T1000 (cell line): Measurements from ENCODE around the gene SAMD13.

ENCODE experiments used
- DNase-seq: peaks from one replicate; lab custom pipeline; 2025; ENCODE audit warnings: mixed read lengths; lab: John Stamatoyannopoulos, UW

SAMD13 gene

DNA sequence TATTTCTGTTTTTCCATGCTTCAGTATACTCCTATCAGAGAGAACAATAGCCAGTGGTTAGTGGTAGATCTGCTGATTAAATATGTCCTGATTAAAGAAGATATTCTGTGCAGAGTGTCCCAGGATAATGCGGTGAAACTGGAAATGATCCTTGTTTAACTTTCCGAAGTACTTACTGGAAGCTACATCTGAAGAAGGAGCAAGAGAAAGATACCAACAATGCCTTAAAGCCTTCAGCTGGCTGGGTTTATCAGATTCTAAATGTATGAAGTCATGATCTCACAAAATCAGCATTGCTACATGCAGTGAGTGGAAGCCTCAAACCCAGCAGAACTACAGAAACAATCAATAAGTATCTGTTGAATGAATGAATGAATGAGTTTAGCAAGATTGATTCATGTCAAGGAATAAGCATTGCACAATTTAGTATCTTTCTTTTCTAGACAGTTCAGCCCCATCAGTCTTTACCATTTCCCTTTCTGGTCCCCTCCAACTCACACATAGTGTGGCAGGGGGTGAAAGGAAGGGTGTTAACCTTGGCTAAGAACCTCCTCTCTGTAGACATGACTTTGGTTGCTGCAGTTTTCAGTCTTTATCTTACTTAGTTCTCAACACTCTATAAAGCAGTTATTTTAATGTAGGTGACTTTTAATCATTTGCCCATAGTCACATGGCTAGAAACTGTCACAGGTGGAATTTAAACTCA is 72.1 kb downstream of the SAMD13 start:
- no peak for DNase-seq

DNA sequence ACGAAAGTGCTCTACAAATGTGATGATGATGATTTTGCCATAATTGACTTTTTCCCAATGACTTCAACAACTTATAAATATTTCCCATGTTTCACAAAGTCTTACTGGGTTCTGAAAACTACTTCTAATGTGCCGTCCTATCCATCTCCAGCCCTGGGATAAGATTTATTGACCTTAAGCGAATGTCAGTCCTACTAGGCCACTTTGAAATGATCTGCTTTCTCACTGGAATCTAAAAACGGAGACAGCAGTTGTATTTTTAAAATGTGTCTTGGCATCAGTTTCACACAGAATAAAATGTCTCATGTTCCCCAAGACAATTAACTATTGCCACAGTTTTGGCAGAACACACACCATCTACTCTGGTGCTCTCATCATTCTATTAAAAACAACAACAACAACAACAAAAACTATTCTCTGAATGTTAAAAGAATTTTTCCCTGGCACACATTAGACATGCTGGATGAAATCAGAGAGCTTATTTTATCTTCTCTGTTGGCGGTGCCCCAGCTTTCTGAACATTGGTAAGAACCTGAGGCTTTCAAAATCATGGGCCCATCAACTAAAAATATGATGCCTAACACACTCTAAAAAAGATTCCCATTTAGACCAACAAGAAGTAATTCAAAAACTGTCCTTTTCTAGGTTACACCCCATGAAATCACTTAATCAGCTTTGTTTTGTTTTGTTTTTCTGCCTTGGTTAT is 73.6 kb downstream of the SAMD13 start:
- no peak for DNase-seq

DNA sequence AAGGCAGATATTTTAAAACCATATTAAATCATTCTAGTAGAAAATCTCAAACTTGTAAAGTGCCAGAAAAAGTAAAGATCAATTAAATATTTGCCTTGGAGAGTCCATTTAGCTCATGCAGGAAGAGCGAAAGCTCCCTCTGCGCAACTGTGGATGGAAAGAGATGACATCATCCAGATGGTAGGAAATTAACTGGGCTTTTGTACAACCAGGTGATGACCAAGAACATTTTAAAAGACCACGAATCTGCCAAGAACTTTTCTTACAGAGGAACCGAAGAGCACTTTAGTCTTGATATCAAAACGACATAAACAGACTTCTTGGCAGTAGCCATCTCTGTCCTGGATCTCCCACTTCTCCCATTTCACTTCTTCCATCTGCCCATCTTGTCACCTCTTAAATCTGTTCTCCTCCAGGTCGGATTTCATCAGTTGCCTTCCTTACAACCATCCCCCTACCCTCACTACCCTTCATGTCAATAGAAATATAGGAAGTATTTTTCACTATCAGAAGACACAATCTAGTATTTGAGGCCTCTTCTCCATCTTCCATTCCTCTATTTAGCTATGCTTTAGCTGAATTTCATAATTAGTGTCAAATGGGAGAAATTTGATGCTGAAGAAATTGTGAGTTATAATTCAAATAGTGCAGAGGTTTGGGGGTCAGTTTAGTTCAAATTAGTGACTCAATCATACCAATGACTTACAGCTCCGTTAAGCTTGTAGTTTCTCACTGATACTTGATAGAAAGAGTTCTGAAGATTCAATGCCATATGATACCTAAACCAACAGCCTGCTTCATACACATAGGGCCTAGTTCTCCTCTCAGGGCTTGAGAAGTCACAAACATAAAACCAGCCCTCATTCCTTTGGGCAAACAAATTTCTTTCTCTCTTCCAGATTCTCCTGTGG is 74.7 kb downstream of the SAMD13 start:
- no peak for DNase-seq

DNA sequence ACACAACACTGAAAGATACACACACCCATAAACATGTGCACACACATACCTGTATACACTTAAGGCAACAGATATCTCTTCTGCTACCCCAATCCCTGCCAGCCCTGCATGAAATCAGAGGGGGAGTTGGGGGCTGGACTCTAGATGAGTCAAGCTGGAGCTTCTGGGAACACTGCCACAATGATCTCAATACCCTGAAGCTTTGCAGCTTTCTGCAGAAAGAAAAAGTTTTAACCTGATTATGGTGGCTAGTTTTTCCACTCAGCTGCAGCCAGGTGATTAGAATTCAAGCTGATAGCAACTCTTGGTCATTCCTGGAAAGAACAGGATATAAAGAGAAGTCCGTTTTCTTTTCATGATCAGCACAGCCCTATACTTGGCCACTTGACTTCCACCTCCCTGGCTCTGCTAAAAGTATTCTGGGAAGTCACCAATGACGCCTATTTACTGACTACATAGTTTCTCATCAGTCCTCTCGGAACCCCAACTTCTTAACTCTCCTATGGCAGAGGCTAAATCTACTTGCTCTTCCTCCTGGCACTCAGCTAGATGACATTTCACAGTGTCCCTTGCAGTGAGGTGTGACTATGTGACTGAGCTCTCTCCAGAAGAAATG is 76.1 kb downstream of the SAMD13 start:
- peak; percentile 35 for DNase-seq

DNA sequence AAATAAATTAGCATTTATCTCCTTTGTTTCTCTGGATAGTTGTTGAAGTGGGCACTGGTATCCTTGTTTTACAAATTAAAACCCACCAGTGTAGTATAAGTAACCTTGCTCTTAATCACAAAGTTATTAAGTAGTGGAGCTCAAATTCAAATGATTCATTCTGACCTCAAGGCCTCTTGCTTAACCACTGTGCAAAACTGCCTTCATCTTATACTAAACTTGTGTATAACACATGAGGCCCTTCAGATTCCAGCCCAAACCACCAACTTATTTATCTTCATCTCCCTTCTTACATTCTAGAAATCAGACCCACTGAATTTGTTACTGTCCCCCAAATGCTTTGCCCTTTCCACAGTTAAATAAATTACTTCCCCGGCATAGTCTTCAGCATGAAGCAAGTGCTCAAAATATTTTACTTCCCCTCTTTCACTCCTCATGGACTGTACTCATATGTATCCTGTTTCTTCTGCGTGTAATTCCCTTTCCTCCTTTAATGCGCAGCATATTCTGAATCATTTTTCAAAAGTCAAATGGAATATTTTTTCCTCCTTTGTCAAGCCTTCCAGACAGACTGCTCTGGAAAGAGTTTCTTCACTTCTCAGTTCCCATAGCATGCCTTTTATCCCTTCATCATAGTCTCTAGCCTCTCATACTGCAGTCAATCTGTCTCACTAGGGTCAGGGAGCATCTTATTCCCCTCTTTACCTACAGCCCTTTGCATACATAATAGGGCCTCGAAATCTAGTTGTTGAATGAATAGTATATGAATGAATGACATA is 77.8 kb downstream of the SAMD13 start:
- no peak for DNase-seq

DNA sequence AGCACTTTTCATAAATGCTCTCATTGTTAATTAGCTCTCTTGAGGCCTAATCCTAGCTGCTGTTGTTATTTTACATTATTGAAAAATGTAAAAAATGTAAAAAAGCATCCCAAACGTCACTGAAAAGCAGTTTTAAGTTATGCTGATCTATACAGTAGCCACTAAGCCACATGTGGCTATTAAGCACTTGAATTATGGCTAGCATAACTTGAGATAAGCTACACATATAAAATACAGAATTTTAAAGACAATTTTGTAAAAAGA is 78.3 kb downstream of the SAMD13 start:
- DNase-seq, result no peak

DNA sequence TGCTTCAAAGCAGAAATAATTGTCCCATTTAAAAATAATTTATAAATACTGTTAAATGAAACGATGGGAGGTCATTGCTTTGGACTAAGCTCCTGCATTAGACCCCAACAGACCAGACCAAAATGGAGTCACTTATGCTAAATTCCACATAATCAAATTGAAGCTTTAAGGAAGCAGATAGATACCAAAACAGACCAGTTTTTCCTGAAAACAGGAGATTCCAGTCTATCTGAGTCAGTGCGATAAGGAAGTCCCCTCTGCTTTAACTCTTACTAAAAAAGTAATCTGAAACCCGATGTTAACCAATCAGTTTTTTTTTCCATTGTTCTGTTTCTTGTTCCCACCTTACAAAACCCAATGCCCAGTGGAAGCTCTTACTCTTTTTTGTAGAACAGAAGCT is 80.6 kb downstream of the SAMD13 start:
- DNase-seq, result no peak

DNA sequence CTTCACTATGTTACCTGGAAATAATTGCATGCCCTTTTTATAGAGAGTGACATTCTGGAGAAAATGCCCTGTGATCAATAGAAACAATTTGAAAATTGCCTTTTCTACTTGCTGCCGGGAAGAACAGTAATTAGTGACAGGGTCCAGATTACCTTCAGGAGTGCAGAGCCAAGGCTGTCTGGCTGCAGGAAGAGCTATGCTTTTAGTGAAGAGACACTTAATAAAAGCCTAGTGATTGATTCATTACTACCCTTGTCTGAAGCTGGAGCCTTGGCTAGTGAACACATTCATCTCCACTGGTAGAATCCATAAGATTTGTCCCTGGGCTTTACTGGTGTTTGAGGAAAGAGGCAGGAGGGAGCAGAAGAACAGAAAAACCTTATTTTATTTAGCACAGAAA is 83.8 kb downstream of the SAMD13 start:
- no peak for DNase-seq

DNA sequence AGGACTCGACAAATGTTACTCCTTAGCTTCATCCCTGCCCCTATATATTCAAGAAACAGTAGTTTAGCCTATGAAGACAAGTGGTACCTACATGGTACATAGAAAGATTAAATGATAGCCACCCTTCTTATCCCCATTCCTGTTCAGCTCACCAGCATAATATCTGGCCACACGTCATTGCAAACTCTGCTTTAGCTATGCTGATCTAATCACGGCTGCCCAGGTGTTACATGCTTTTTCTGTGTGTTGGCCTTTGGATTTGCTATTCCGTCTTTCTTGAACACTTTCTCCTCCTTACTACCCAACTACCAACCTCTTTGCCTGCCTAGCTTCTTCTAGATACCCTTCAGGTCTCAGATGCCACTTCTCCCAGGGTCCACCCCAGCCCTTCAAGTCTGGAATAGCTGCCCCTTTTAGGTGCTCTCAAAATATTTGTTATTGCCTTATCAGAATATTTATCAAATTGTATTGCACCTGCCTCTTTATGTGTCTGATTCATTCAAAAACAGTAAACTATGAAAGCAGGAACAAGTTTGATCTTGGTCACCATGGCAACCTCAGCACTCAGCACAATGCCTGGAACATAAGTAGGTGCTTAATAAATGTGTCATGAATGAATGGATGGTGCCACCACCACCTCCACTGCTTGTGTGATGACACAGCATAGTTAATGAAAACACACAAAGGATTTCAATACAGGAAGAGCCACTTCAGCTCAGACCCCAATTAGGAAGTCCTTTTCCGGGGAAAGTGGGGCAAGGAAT is 85.4 kb downstream of the SAMD13 start:
- DNase-seq, result no peak

DNA sequence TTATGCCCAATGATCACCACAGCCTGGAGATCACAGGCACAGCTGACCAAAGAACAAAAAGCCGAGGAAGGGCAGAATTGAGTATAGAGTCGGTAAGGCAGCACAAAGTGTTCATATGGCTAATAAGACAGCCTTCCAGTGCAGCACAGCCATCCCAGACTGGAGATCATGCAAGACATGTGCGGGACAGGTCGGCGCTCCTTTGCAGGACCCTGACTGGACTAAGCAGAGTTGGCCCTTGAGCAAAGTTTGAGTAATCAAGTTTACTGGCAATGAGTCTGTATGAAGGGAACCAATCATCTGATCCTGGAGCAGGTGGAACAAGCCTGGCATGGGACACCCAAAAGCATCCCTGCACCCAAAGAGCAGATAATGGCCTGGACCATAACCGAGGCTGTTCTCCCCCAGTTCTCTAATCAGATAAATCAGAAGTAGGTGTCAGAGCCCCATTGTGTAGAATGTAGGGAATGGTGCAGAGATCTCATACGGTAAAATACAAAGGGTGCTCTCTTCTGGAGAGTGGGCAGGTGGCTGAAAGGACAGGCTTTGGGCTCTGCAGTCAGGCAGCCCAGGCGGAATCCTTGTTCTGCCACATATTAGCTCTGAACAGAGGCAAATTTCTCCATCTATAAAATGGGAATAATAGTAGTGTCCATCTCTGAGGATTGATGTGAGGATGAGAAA is 86.1 kb downstream of the SAMD13 start:
- DNase-seq, result no peak

DNA sequence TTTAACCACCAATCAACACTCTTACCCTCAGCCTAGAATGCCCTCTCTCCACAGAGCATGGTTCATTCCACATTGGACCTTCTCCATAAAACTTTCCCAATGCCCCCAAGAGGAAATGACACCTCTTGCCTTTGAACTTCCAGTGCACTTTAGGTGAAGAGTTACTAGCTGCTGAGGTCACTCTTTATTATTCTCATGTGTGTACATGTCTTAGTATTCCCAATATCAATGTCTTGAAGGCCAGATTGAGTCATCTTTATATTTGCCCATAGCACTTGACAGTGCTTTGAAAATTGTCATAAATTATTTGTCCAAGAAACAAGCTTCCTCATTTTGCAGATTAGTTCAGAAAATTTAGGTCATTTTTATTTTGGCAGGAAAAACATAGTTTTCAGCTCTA is 88.7 kb downstream of the SAMD13 start:
- no peak for DNase-seq

DNA sequence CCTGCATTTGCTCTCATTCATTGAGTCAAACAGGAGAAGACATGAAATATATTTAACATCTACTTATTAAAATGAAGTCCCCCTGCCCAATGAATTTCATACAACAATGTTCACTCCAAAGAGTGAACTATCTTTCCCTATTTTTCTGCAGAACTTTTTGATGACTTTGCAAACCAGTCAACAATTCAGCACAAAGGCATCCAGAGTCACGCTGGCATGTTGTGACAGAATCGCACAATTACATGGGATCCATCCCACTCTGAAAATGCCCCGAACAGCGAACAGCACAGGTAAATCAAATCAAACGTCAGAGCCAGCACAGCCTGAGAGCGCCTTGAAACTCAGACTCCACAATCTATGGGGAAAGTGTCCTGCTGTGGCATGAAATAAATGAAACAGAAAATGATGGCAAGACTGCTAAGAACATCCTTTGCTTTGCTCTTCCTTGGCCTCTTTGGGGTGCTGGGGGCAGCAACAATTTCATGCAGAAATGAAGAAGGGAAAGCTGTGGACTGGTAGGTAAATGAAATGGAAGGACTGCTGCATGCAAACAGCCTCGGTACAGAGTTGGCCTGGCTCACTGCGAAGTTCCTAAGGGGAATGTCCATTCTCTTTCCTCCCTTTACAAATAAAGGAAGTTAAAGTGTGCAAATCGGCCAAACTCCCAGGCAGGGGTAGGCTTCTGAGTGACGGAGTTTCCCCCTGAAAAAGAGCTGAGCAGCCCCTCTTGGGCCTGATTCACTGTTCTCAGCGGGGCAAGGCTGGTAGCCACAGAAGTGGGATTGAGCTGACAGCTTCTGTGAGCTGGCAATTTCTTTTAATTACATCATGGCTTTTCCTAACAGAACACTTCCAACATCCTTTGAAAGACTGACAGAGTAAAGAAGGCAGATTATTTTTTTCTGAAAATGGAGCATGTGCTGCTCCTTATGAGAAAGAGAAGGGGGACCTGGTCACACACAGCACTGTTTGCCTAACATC is 97.0 kb downstream of the SAMD13 start, which contains the start of gene DNASE2B:
Gene DNASE2B, plus strand, starts transcription at position 310 of the 981 bp plus-strand sequence. Its CDS starts 81 bp downstream, at position 391.
- no peak for DNase-seq
